H1 (cell line): ENCODE data around the gene CORIN. TPM values are rescaled to one million over a fixed set of nuclear protein-coding genes. Genes with fewer than 3 reads are reported as not detected.

Source experiments
- CTCF ChIA-PET: fragments of 300-600 bp; sonication (Branson Sonifier 250); formaldehyde crosslinking; loops from one replicate; lab custom pipeline; 2021; ENCODE audit not compliant: partially characterized antibody; lab: Charles Lee
- POLR2A ChIA-PET: fragments of 300-600 bp; sonication (Branson Sonifier 250); formaldehyde crosslinking; loops from one replicate; lab custom pipeline; 2021; ENCODE audit warnings: inconsistent platforms; ENCODE audit not compliant: partially characterized antibody; lab: Charles Lee
- DNase-seq, 2 experiments: peaks; one replicate each; pipeline versions ENCODE4 v3.0.0 to v3.0.0-alpha.2; 2010 to 2022; ENCODE audit warnings: low spot score in 2 of 2, low read depth in 1 of 2, mixed read lengths in 1 of 2
- FAIRE-seq: peaks from 2 replicates; lab custom pipeline; 2011; peaks lifted over from hg19 to GRCh38; lab: Jason Lieb, UNC
- H2AFZ ChIP-seq: 2 replicates; pipeline ENCODE4 v1.8.1; 2012; ENCODE audit warnings: low read length, inconsistent platforms
- H2AK5ac ChIP-seq: 2 replicates; pipeline ENCODE4 v1.6.1; 2013; ENCODE audit warnings: low read depth, low read length
- H2BK120ac ChIP-seq: replicated peaks from 2 replicates; pipeline ENCODE3; 2013; ENCODE audit warnings: low read depth, low read length, inconsistent platforms
- H2BK12ac ChIP-seq: 2 replicates; pipeline ENCODE4 v1.6.1; 2013; ENCODE audit warnings: low read depth, low read length
- H2BK15ac ChIP-seq: 2 replicates; pipeline ENCODE4 v1.6.1; 2013; ENCODE audit warnings: low read length
- H2BK20ac ChIP-seq: 2 replicates; pipeline ENCODE4 v1.6.1; 2013; ENCODE audit warnings: low read length
- H2BK5ac ChIP-seq: 2 replicates; pipeline ENCODE4 v1.6.1; 2013; ENCODE audit warnings: low read depth, low read length
- H3K14ac ChIP-seq: 2 replicates; pipeline ENCODE4 v1.6.1; 2013; ENCODE audit warnings: inconsistent platforms; ENCODE audit not compliant: insufficient read length
- H3K18ac ChIP-seq: 2 replicates; pipeline ENCODE4 v1.6.1; 2013; ENCODE audit warnings: low read length; ENCODE audit errors: extremely low read depth
- H3K23ac ChIP-seq: 2 replicates; pipeline ENCODE4 v1.6.1; 2013; ENCODE audit warnings: inconsistent platforms; ENCODE audit not compliant: insufficient read length
- H3K23me2 ChIP-seq: 2 replicates; pipeline ENCODE4 v1.6.1; 2013; ENCODE audit warnings: low read depth, low read length
- H3K27ac ChIP-seq: 2 replicates; pipeline ENCODE4 v1.6.1; 2011; ENCODE audit warnings: low read depth, low read length, inconsistent platforms
- H3K27me3 ChIP-seq, 4 experiments: replicated peaks in 1 of 4; 1 replicate in 1 of 4; 2 replicates in 3 of 4; pipeline versions ENCODE4 v1.6.1 to v1.8.1; 2011 to 2013; ENCODE audit warnings: low read length in 3 of 4, mild to moderate bottlenecking in 3 of 4, inconsistent platforms in 2 of 4, mixed read lengths in 2 of 4, moderate library complexity in 1 of 4; ENCODE audit not compliant: control insufficient read depth in 3 of 4, insufficient read depth in 3 of 4; ENCODE audit errors: extremely low read depth in 1 of 4
- H3K36me3 ChIP-seq, 4 experiments: 2 replicates each; pipeline versions ENCODE4 v1.6.1 to v1.8.1; 2011 to 2013; ENCODE audit warnings: mild to moderate bottlenecking in 4 of 4, low read length in 3 of 4, moderate library complexity in 2 of 4, control low read depth in 1 of 4, inconsistent platforms in 1 of 4; ENCODE audit not compliant: insufficient read depth in 4 of 4, control insufficient read depth in 2 of 4
- H3K4ac ChIP-seq: replicated peaks from 2 replicates; pipeline ENCODE3; 2013; ENCODE audit warnings: low read length, low read depth, mixed read lengths, inconsistent platforms; ENCODE audit not compliant: insufficient read length
- H3K4me1 ChIP-seq, 4 experiments: replicated peaks in 1 of 4; 1 replicate in 1 of 4; 2 replicates in 3 of 4; pipeline versions ENCODE4 v1.6.1 to v1.8.1; 2011 to 2013; ENCODE audit warnings: low read length in 3 of 4, inconsistent platforms in 2 of 4, mixed read lengths in 1 of 4; ENCODE audit not compliant: insufficient read depth in 4 of 4, control insufficient read depth in 3 of 4
- H3K4me2 ChIP-seq, 2 experiments: 2 replicates each; pipeline versions ENCODE4 v1.6.1 to v1.8.1; 2011 to 2013; ENCODE audit warnings: low read depth in 2 of 2, low read length in 2 of 2, control low read depth in 1 of 2, inconsistent platforms in 1 of 2, mild to moderate bottlenecking in 1 of 2; ENCODE audit not compliant: insufficient read depth in 1 of 2
- H3K4me3 ChIP-seq, 4 experiments: fragments of 200-600, 300-600 bp in 1 of 4; sonication (generic), shearing (Covaris generic), sonication (Bioruptor Twin) in 1 of 4; 2 replicates each; pipeline versions ENCODE4 v1.5.1 to v1.8.1; 2011 to 2016; ENCODE audit warnings: low read length in 4 of 4, low read depth in 3 of 4, control low read depth in 2 of 4, inconsistent platforms in 2 of 4, mild to moderate bottlenecking in 2 of 4, mixed read lengths in 1 of 4, moderate library complexity in 1 of 4; ENCODE audit not compliant: insufficient read depth in 2 of 4; ENCODE audit errors: extremely low read depth in 1 of 4
- H3K56ac ChIP-seq: replicated peaks from 2 replicates; pipeline ENCODE3; 2013; ENCODE audit warnings: low read depth, mild to moderate bottlenecking, mixed read lengths, low read length, inconsistent platforms; ENCODE audit not compliant: insufficient read length
- H3K79me1 ChIP-seq: 2 replicates; pipeline ENCODE4 v1.6.1; 2013; ENCODE audit warnings: low read depth, low read length, control low read depth
- H3K79me2 ChIP-seq, 2 experiments: 2 replicates each; pipeline versions ENCODE4 v1.6.1 to v1.8.1; 2012 to 2013; ENCODE audit warnings: low read length in 2 of 2, mild to moderate bottlenecking in 2 of 2, inconsistent platforms in 1 of 2; ENCODE audit not compliant: insufficient read depth in 2 of 2, control insufficient read depth in 1 of 2
- H3K9ac ChIP-seq, 4 experiments: replicated peaks in 1 of 4; 1 replicate in 1 of 4; 2 replicates in 3 of 4; pipeline versions ENCODE4 v1.6.1 to v1.8.1; 2011 to 2013; ENCODE audit warnings: low read depth in 3 of 4, low read length in 3 of 4, control low read depth in 2 of 4, mild to moderate bottlenecking in 2 of 4, moderate library complexity in 2 of 4, inconsistent platforms in 1 of 4; ENCODE audit errors: extremely low read depth in 1 of 4
- H3K9me3 ChIP-seq, 2 experiments: 2 replicates each; pipeline versions ENCODE4 v1.6.1 to v1.8.1; 2012 to 2013; ENCODE audit warnings: mild to moderate bottlenecking in 2 of 2, moderate library complexity in 2 of 2, control low read depth in 1 of 2, inconsistent platforms in 1 of 2, low read depth in 1 of 2, low read length in 1 of 2, mixed read lengths in 1 of 2; ENCODE audit not compliant: insufficient read depth in 2 of 2
- H4K20me1 ChIP-seq, 2 experiments: replicated peaks in 1 of 2; 2 replicates each; pipeline versions ENCODE3 to v1.8.1; 2011 to 2013; ENCODE audit warnings: inconsistent platforms in 2 of 2, low read length in 2 of 2, mild to moderate bottlenecking in 1 of 2; ENCODE audit not compliant: insufficient read depth in 2 of 2, control insufficient read depth in 1 of 2
- H4K5ac ChIP-seq: 2 replicates; pipeline ENCODE4 v1.6.1; 2013; ENCODE audit warnings: low read length, low read depth, mixed read lengths, inconsistent platforms; ENCODE audit not compliant: insufficient read length
- H4K8ac ChIP-seq: 2 replicates; pipeline ENCODE4 v1.8.0; 2013; ENCODE audit warnings: mild to moderate bottlenecking, moderate library complexity, low read length, inconsistent platforms; ENCODE audit not compliant: insufficient read depth; ENCODE audit errors: extremely low read depth
- H4K91ac ChIP-seq: replicated peaks from 2 replicates; pipeline ENCODE3; 2013; ENCODE audit warnings: low read length, mixed read lengths, inconsistent platforms; ENCODE audit not compliant: insufficient read length
- CEBPB ChIP-seq: IDR thresholded peaks from 2 replicates; pipeline ENCODE4 v1.6.1; 2012; ENCODE audit warnings: low read depth, low read length
- CHD2 ChIP-seq: IDR thresholded peaks from 2 replicates; pipeline ENCODE4 v1.6.1; 2012; ENCODE audit warnings: low read length, improper control_type of control experiment
- EGR1 ChIP-seq: IDR thresholded peaks from 2 replicates; pipeline ENCODE4 v1.6.1; 2011; ENCODE audit warnings: low read depth, low read length, borderline replicate concordance
- HDAC2 ChIP-seq, 2 experiments: fragments of 300-600 bp in 1 of 2; sonication (generic) in 1 of 2; IDR thresholded peaks; 2 replicates each; pipeline ENCODE4 v1.6.1; 2011 to 2012; ENCODE audit warnings: low read depth in 2 of 2, low read length in 2 of 2, mild to moderate bottlenecking in 2 of 2, moderate library complexity in 2 of 2, borderline replicate concordance in 1 of 2, inconsistent platforms in 1 of 2
- JUND ChIP-seq: IDR thresholded peaks from 2 replicates; pipeline ENCODE4 v1.6.1; 2011; ENCODE audit warnings: mild to moderate bottlenecking, improper control_type of control experiment, low read length
- KDM4A ChIP-seq: IDR thresholded peaks from one replicate; pipeline ENCODE4 v1.7.1; 2012; ENCODE audit warnings: low read depth, mild to moderate bottlenecking, moderate library complexity, low read length, inconsistent platforms; ENCODE audit not compliant: severe bottlenecking
- MAFK ChIP-seq: IDR thresholded peaks from 2 replicates; pipeline ENCODE4 v1.6.1; 2012; ENCODE audit warnings: low read depth, mild to moderate bottlenecking, improper control_type of control experiment, low read length
- PHF8 ChIP-seq: fragments of 200-600 bp; sonication (generic); conservative IDR thresholded peaks from 2 replicates; pipeline ENCODE4 v1.7.1; 2012; ENCODE audit warnings: low read depth, mild to moderate bottlenecking, inconsistent platforms, low read length, moderate library complexity
- POLR2AphosphoS5 ChIP-seq: IDR thresholded peaks from 2 replicates; pipeline ENCODE4 v1.6.1; 2011; ENCODE audit warnings: low read depth, low read length
- RXRA ChIP-seq: IDR thresholded peaks from 2 replicates; pipeline ENCODE4 v1.6.1; 2011; ENCODE audit warnings: low read depth, mild to moderate bottlenecking, low read length, moderate library complexity; ENCODE audit not compliant: insufficient read depth
- SIX5 ChIP-seq: IDR thresholded peaks from 2 replicates; pipeline ENCODE4 v1.6.1; 2011; ENCODE audit warnings: mild to moderate bottlenecking, low read depth, low read length
- SP2 ChIP-seq: IDR thresholded peaks from 2 replicates; pipeline ENCODE4 v1.6.1; 2012; ENCODE audit warnings: mild to moderate bottlenecking, low read length, inconsistent platforms
- WGBS, 2 experiments: shearing (Covaris generic) in 1 of 2; methylation state at CpG; one replicate each; pipeline versions ENCODE4 v1.1.6 to v1.1.7; 2013 to 2015; ENCODE audit warnings: low lambda C conversion rate in 2 of 2, mixed read lengths in 2 of 2, inconsistent platforms in 1 of 2, low coverage in 1 of 2, missing lambda C conversion rate in 1 of 2; ENCODE audit not compliant: insufficient replicate concordance in 2 of 2, insufficient coverage in 1 of 2, insufficient read length in 1 of 2; ENCODE audit errors: extremely low coverage in 1 of 2, missing lambda C conversion rate in 1 of 2; 5-methylcytosine and 5-hydroxymethylcytosine counted together
- polyA plus RNA-seq, 7 experiments: library from polyadenylated mRNA; depleted of rRNA in 3 of 7; stranded (reverse) in 5 of 7; unstranded in 2 of 7; fragments of >200 nt in 5 of 7; fragments of 200-250 nt in 2 of 7; gene quantifications; 1 replicate in 5 of 7; 2 replicates in 1 of 7; 4 replicates in 1 of 7; pipeline versions ENCODE4 v1.2.1 to v1.2.3, GENCODE V29; 2011 to 2013; ENCODE audit warnings: missing spikeins in 2 of 7, mixed read lengths in 2 of 7
- total RNA-seq: library from RNA; stranded (reverse); fragmentation: NEBNext Ultra II Directional; extraction: Animal tissue kit (Norgen Biotek cat#: 25700); gene quantifications from 2 replicates; pipeline ENCODE4 v1.2.1, GENCODE V29; 2021
- TF ChIP-seq, protein P1 (sequence below): IDR thresholded peaks from 2 replicates; pipeline ENCODE4 v1.6.1; 2012; ENCODE audit warnings: inconsistent platforms
- TF ChIP-seq, protein P2 (sequence below): IDR thresholded peaks from 2 replicates; pipeline ENCODE4 v1.6.1; 2012; ENCODE audit warnings: inconsistent platforms

CORIN gene
- total and polyA plus RNA-seq, 2 of the 8 experiments (the other 6 are each of a cell fraction or from before 2014, with no cell fraction given): 0.09 to 0.32 TPM

DNA sequence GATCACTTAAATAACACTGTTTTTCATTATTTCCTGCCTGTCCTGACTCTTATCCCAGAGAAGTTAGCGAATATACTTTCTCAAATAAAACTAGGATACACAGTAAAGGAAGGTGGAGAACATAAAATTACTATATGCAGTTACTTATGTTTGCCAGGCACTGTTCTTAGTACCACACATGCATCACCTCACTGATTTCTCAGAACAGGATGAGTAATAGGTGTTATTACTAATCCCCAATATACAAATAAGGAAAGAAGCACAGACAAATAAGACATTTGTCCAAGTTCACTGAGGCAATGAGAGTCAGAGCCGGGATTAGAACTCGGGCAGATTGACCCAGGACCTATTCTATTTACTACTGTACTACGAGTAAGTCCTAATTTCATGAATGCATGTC is 91.7 kb downstream of the CORIN start:
- Histone ChIP-seq H2BK5ac (no peak overlapping the region), H4K5ac (no peak overlapping the region), H3K18ac (no peak overlapping the region), H4K91ac (no peak overlapping the region), H3K27ac (no peak overlapping the region), H3K9me3 (no peaks in the 10 kb centered on the region), H2AFZ (no peak overlapping the region), H3K4me3 (no peak overlapping the region), H3K4ac (no peak overlapping the region), H3K36me3 (0 out of 8 replicates have a peak, but pooled peaks cover 0 to 3% (median 0%) of the 10 kb centered on the region in 4 experiments), H2BK12ac (no peak overlapping the region), H2AK5ac (no peak overlapping the region), H3K9ac (no peak overlapping the region), H4K20me1 (no peaks in the 10 kb centered on the region), H2BK20ac (no peak overlapping the region), H3K4me1 (peaks cover 0 to 3% (median 0%) of the 10 kb centered on the region in 4 experiments; a peak in 1 of 7 replicates), H3K56ac (no peak overlapping the region), H3K23ac (no peak overlapping the region), H3K23me2 (no peaks in the 10 kb centered on the region), H2BK15ac (no peak overlapping the region), H3K79me2 (no peaks in the 10 kb centered on the region), H2BK120ac (no peak overlapping the region), H3K14ac (no peak overlapping the region), H3K27me3 (no peaks in the 10 kb centered on the region), H3K4me2 (no peak overlapping the region), H3K79me1 (no peaks in the 10 kb centered on the region), H4K8ac (no peak overlapping the region)
- FAIRE-seq (no peak), DNase-seq (no peak)
- 89% methylated on average over 4 of the region's 4 CpGs; no CpG with 5 or more reads in 1 of the 2 experiments for WGBS, 2 experiments
- ChIA-PET POLR2A (no interaction called here), CTCF (no interaction called here)
- TF ChIP-seq SP2 (no peak), JUND (no peak), POLR2AphosphoS5 (no peak), MAFK (no peak), PHF8 (no peak), CEBPB (no peak), SIX5 (no peak), RXRA (no peak), KDM4A (no peak), HDAC2 (IDR thresholded peaks at IDR 0.05; ENCODE audit: borderline replicate concordance in 1 of 2, low read depth in 2 of 2, low read length in 2 of 2) (no peak), EGR1 (no peak), CHD2 (no peak)
- TF ChIP-seq, protein P1, sequence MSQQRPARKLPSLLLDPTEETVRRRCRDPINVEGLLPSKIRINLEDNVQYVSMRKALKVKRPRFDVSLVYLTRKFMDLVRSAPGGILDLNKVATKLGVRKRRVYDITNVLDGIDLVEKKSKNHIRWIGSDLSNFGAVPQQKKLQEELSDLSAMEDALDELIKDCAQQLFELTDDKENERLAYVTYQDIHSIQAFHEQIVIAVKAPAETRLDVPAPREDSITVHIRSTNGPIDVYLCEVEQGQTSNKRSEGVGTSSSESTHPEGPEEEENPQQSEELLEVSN: no peak
- TF ChIP-seq, protein P2, sequence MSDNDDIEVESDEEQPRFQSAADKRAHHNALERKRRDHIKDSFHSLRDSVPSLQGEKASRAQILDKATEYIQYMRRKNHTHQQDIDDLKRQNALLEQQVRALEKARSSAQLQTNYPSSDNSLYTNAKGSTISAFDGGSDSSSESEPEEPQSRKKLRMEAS: no peak
